ENCODE data around the gene GLP1R. TPM values are rescaled to one million over a fixed set of nuclear protein-coding genes. Genes with fewer than 3 reads are reported as not detected.

The GLP1R gene
- total RNA-seq, 2 donors from 2014 or later, result 0.15 TPM; not detected in 1

DNA sequence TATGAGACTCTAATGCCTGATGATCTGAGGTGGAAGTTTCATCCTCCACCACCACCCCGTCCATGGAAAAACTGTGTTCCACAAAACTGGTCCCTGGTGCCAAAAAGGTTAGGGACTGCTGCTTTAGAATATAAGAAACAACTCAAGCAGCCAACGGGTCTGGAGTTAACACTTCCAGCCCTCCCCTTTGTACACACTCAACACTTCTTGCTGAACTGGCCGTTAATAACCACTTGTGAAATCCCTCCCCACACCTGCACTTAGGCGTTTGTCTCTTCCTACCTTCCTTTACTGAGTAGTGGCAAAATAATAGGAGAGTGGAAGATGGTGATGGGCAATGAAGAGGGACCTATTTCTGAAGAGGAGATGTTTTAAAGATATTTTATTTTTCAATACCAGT is 55.9 kb downstream of the GLP1R start:
- 89 to 94% methylated on average over 2 to 3 of the region's 4 CpGs for WGBS, 2 experiments (ENCODE audit: insufficient coverage in 1 of 2, insufficient read length in 1 of 2)
- Mint-ChIP-seq H3K4me3 (no peak overlapping the region), H3K27ac (no peak overlapping the region), H3K27me3 (ENCODE audit: insufficient read depth) (peaks cover 1% of the 10 kb centered on the region), H3K4me1 (peaks cover 8% of the 10 kb centered on the region), H3K36me3 (ENCODE audit: low read depth) (peaks cover 4% of the 10 kb centered on the region), H3K9me3 (no peaks in the 10 kb centered on the region)
- Histone ChIP-seq H3K27me3 (ENCODE audit: control insufficient read depth, insufficient read depth, low read length, poor library complexity, severe bottlenecking) (no peaks in the 10 kb centered on the region), H3K4me3 (ENCODE audit: low read length) (no peak overlapping the region), H3K4me1 (ENCODE audit: control insufficient read depth, insufficient read depth, low read length) (no peaks in the 10 kb centered on the region), H3K36me3 (ENCODE audit: control insufficient read depth, insufficient read depth, low read length) (peaks cover 4% of the 10 kb centered on the region), H3K27ac (ENCODE audit: low read depth, low read length) (no peak overlapping the region), H3K9me3 (ENCODE audit: control insufficient read depth, low read length) (no peaks in the 10 kb centered on the region), H3K9ac (ENCODE audit: extremely low read depth, low read length, poor library complexity, severe bottlenecking) (no peak overlapping the region)
- no peak for DNase-seq
- TF ChIP-seq, protein P1, sequence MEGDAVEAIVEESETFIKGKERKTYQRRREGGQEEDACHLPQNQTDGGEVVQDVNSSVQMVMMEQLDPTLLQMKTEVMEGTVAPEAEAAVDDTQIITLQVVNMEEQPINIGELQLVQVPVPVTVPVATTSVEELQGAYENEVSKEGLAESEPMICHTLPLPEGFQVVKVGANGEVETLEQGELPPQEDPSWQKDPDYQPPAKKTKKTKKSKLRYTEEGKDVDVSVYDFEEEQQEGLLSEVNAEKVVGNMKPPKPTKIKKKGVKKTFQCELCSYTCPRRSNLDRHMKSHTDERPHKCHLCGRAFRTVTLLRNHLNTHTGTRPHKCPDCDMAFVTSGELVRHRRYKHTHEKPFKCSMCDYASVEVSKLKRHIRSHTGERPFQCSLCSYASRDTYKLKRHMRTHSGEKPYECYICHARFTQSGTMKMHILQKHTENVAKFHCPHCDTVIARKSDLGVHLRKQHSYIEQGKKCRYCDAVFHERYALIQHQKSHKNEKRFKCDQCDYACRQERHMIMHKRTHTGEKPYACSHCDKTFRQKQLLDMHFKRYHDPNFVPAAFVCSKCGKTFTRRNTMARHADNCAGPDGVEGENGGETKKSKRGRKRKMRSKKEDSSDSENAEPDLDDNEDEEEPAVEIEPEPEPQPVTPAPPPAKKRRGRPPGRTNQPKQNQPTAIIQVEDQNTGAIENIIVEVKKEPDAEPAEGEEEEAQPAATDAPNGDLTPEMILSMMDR (conservative IDR thresholded peaks at IDR 0.05), result no peak

DNA sequence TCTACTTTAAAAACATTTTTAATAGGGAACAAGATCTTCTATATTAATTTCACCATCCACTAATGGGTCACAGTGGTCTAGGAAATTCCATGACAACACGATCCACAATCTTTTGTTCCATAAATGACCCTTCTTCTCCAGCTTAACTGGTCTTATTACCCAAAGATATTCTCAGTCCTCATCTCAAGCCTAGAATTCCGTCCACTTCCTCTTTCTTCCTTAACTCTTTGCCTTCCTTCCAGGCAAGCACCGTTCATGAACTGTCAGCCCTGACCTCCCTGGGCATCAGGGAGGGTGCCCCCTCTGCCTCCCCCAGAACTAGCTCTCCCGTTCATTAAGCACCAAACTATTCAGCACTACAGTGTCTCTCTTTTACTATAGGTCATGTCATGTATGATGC is 58.5 kb downstream of the GLP1R start:
- H3K9me3 Mint-ChIP-seq, result no peaks in the 10 kb centered on the region
- peaks cover 4% of the 10 kb centered on the region for H3K36me3 Mint-ChIP-seq (ENCODE audit: low read depth)
- DNase-seq, result no peak
- Histone ChIP-seq H3K27ac (ENCODE audit: low read depth, low read length) (no peak overlapping the region), H3K4me1 (ENCODE audit: control insufficient read depth, insufficient read depth, low read length) (no peaks in the 10 kb centered on the region), H3K9ac (ENCODE audit: extremely low read depth, low read length, poor library complexity, severe bottlenecking) (no peak overlapping the region), H3K4me3 (ENCODE audit: low read length) (no peak overlapping the region), H3K36me3 (ENCODE audit: control insufficient read depth, insufficient read depth, low read length) (peaks cover 14% of the 10 kb centered on the region), H3K27me3 (ENCODE audit: control insufficient read depth, insufficient read depth, low read length, poor library complexity, severe bottlenecking) (no peaks in the 10 kb centered on the region), H3K9me3 (ENCODE audit: control insufficient read depth, low read length) (no peaks in the 10 kb centered on the region)
- peaks cover 6% of the 10 kb centered on the region for H3K4me1 Mint-ChIP-seq
- no peak overlapping the region for H3K27ac Mint-ChIP-seq
- H3K27me3 Mint-ChIP-seq (ENCODE audit: insufficient read depth), result peaks cover 1% of the 10 kb centered on the region
- no peak overlapping the region for H3K4me3 Mint-ChIP-seq
- TF ChIP-seq, protein P1 (conservative IDR thresholded peaks at IDR 0.05), result no peak
- 93% methylated on average over 2 to 4 of the region's 4 CpGs for WGBS, 2 experiments (ENCODE audit: insufficient coverage in 1 of 2, insufficient read length in 1 of 2)

DNA sequence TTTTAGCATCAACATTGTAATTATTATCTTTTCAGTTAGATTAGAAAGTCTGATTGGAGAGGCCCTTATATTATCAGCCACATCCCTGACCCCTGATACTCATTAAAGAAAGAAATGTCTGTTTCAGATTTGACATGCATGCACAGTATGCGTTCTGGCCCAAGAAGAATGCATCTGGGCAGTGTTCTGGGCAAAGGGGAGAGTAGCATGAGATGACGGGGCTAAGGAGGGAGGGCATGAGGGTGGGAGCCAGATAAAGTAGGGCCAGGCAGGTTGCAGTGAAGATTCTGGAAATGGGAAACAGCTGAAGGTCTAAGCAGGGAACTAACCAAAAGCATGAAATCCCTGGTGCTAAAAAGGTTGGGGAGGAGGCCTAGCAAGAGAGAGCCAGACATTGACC is 59.1 kb downstream of the GLP1R start:
- peaks cover 4% of the 10 kb centered on the region for H3K36me3 Mint-ChIP-seq (ENCODE audit: low read depth)
- H3K9me3 Mint-ChIP-seq, result no peaks in the 10 kb centered on the region
- DNase-seq, result no peak
- TF ChIP-seq, protein P1 (conservative IDR thresholded peaks at IDR 0.05), result no peak
- H3K27me3 ChIP-seq (ENCODE audit: control insufficient read depth, insufficient read depth, low read length, poor library complexity, severe bottlenecking), result no peaks in the 10 kb centered on the region
- no peak overlapping the region for H3K27ac Mint-ChIP-seq
- H3K4me3 ChIP-seq (ENCODE audit: low read length), result no peak overlapping the region
- H3K9me3 ChIP-seq (ENCODE audit: control insufficient read depth, low read length), result no peaks in the 10 kb centered on the region
- H3K27me3 Mint-ChIP-seq (ENCODE audit: insufficient read depth), result peaks cover 1% of the 10 kb centered on the region
- H3K9ac ChIP-seq (ENCODE audit: extremely low read depth, low read length, poor library complexity, severe bottlenecking), result no peak overlapping the region
- H3K4me1 ChIP-seq (ENCODE audit: control insufficient read depth, insufficient read depth, low read length), result no peaks in the 10 kb centered on the region
- H3K27ac ChIP-seq (ENCODE audit: low read depth, low read length), result no peak overlapping the region
- H3K4me3 Mint-ChIP-seq, result no peak overlapping the region
- WGBS, 2 experiments (ENCODE audit: insufficient coverage in 1 of 2, insufficient read length in 1 of 2), result 50% methylated on average over 2 of the region's 2 CpGs; no CpG with 5 or more reads in 1 of the 2 experiments
- peaks cover 6% of the 10 kb centered on the region for H3K4me1 Mint-ChIP-seq
- peaks cover 14% of the 10 kb centered on the region for H3K36me3 ChIP-seq (ENCODE audit: control insufficient read depth, insufficient read depth, low read length)

Data from endodermal cell (in vitro differentiated cells).